ENCODE results near the gene MAOA.
A peak's percentile ranks its signal among the peaks of the same experiment; 100 is the strongest.
"Not testable (repeated sequence)": the region's sequence is repeated elsewhere in the genome, so short reads cannot be mapped to it uniquely, and the experiment has no call there.

The MAOA gene

GRCh38 chrX:43718546-43718945, 62.4 kb downstream of the MAOA start:
- DNase-seq: no peak

- DNase-seq: no peak
Observed at GRCh38 chrX:43718956-43719355, 62.9 kb downstream of the MAOA start.

- DNase-seq: no peak
Observed at GRCh38 chrX:43720082-43720481, 64.0 kb downstream of the MAOA start.

- no peak for DNase-seq
Observed at GRCh38 chrX:43720961-43721360, 64.9 kb downstream of the MAOA start.

DNA sequence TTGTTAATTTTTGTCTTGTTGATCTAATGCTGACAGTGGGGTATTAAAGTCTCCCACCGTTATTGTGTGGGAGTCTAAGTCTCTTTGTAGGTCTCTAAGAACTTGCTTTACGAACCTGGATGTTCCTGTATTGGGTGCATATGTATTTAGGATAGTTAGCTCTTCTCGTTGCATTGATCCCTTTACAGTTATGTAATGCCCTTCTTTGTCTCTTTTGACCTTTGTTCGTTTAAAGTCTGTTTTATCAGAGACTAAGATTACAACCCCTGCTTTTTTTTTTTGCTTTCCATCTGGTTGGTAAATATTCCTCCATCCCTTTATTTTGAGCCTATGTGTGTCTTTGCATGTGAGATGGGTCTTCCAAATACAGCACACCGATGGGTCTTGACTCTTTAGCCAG, 69.1 kb downstream of the MAOA start:
- not testable (repeated sequence) for DNase-seq

DNA sequence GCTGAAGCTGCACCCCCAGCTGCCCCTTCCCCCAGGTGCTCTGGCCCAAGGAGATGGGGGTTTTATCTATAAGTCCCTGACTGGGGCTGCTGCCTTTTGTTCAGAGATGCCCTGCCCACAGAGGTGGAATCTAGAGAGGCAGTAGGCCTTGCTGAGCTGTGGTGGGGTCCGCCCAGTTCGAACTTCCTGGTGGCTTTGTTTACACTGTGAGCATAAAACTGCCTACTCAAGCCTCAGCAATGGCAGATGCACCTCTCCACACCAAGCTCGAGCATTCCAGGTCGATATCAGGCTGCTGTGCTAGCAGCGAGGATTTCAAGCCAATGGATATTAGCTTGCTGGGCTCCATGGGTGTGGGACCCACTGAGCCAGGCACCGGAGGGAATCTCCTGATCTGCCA, 71.2 kb downstream of the MAOA start:
- not testable (repeated sequence) for DNase-seq

DNA sequence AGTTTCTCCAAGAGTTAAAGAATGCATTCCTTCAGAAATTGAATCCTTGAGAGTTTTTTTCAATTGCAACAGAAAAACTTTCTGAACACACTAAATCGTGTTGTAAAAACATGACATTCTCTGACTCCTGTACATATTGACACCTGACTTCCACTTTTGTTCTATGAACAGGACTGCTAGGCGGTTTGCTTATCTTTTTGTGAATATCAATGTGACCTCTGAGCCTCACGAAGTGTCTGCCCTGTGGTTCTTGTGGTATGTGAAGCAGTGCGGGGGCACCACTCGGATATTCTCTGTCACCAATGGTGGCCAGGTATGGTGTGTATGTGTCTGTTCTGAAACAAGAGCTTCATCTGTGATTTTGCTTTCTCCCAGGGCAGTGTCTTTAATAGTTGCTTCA, 71.9 kb downstream of the MAOA start:
- no peak for DNase-seq

DNA sequence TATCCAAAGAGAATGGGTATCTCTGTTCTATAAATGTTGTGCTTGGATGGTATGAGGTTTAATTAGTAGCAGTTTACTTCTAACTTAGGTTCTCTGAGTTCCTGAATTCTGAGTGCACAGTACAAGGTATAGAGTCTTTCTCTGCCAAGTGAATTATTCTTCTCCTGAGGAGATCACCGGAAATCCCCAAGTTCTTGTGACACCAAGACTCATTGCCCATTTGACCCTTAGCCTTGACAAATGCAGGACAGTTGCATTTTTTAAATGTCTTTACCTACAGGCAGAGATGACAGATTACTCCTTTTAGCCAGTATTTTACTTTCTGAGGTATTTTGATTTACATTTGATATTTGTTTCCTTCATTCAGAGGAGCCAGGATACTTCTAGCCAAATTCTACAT, 72.9 kb downstream of the MAOA start:
- no peak for DNase-seq

- no peak for DNase-seq
Observed at GRCh38 chrX:43731086-43731485, 75.0 kb downstream of the MAOA start.

DNA sequence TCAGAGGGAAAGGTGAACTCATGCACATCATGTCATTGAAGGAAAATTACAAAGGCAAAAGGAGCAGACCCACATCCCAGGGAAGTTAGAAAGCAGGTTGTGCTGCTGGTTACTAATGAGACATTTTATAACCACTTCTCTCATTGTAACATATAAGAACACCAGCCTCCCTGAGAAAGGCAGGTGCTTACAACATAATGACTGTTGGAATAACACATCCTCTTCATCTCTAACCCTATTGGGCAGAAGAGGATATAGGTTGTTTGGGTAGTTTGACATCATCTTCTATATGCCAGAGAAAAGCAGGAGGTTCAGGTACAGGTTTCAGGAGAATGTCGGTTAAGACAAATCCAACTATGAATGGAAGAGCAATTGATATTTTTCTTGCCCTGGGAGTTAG, 77.6 kb downstream of the MAOA start:
- no peak for DNase-seq

GRCh38 chrX:43734444-43734843, 78.3 kb downstream of the MAOA start:
- no peak for DNase-seq

- no peak for DNase-seq
Observed at GRCh38 chrX:43735534-43735933, 79.4 kb downstream of the MAOA start.

- no peak for DNase-seq
Observed at GRCh38 chrX:43735957-43736356, 79.9 kb downstream of the MAOA start.

DNA sequence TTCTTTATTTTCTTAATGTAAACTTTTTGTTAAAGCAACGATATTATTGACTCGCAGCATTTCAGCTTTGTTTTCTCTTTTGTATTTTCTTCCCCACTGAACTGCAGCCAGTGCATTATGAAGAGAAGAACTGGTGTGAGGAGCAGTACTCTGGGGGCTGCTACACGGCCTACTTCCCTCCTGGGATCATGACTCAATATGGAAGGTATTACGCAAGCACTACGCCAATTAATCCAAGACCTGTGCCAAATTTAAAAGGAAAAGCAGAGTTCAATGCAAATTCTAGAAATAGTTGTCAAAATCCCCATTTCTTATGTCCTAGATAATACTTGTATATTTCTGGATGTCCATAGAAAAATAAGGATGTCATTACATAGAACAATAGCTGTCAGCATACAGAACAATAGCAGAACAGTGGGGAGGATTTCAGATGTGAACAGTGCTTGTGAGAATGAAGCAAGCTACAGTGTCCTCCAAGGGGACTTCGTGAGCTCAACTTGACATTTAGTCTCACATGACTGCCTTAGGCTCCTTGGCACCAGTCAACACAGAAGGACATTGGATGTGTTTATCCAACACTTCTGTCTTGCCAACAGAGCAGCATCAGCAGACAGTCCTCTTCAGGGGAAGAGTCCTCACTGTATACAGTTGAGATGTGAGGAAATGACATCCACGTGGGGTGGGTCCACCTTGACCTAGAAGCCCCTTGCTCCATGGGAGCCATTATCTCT, 85.9 kb downstream of the MAOA start:
- DNase-seq: no peak

DNA sequence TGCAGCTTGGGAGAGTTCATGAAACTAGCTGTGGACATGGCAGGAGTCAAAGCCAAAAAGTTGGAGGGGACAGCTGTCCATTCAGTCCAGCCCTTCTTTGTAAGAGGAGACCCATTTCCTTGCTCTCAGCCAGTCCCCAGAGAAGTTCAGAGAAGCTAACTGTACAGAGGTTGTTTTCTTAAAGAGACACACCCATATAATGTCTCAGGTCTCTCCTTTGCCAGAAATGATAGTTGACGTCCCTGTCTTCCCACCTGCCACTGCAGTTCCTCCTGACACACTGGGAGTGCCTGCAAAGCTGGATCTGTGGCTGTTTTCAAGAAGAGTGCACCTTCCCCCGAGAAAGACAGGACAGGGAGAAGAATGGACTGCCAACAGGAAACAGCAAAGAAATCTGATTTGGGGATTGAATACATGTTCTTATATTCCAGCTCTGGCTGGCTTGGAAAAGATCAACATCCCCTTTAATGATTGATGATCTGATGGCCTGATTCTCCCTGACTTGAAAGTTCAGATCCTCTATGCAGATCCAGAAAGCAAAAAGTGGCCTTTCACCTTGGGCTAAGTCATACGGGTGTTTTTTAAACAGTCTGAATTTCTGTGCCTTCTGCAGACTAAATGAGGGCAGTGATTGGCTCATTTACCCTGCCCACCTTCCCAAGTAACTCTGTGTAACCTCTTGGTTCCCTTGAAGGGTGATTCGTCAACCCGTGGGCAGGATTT, 87.2 kb downstream of the MAOA start:
- no peak for DNase-seq

DNA sequence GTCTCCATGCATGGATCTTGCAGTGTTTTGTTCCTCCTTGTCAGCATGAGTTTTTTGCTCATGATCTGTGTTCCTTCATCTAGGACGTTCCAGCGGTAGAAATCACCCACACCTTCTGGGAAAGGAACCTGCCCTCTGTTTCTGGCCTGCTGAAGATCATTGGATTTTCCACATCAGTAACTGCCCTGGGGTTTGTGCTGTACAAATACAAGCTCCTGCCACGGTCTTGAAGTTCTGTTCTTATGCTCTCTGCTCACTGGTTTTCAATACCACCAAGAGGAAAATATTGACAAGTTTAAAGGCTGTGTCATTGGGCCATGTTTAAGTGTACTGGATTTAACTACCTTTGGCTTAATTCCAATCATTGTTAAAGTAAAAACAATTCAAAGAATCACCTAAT, 88.2 kb downstream of the MAOA start:
- DNase-seq: no peak

GRCh38 chrX:43745938-43746721, 90.0 kb downstream of the MAOA start:
- DNase-seq: no peak

DNA sequence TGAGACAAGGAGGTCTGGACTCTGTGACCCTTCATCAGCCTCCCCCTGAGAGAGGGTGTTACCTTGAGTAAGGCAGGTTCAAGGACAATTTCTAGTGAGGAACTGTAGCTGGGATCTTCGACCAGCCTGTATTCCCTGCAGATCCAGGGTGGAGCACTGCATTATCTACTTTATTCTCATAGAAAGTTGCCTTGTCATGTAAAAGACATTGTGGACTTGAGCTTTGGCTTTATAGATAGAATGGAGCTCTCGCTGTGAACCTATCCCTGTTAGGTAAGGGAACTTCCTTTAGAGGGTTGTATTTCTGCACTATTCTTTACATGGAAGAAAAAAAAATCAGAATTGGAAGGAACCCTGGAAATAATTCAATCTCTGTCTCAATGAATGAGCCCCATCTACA, 91.4 kb downstream of the MAOA start:
- no peak for DNase-seq

DNA sequence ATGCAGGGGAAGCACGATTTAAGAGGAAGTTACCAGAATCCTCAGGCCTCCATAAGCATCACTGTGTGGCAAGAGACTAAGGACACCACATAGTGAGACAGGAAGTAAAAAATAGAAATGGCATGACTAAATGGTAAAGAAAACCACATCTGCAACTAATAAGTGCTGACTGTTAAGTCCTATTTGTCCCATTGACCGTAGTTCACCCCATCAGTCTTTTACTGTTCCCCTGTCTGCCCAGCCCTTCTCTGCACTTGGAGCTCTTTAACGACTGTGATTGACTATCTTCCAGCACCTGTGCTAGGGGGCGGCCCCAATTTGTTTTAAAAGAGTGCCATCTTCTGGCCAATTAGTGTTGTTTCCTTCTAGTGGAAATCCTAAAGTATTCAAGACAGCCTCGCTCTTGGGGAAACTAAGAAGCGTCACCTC, 94.2 kb downstream of the MAOA start:
- DNase-seq: peak in 7 of 14 donors; percentile 2 to 20 (median 5)

GRCh38 chrX:43753637-43754036, 97.5 kb downstream of the MAOA start:
- DNase-seq: no peak

DNA sequence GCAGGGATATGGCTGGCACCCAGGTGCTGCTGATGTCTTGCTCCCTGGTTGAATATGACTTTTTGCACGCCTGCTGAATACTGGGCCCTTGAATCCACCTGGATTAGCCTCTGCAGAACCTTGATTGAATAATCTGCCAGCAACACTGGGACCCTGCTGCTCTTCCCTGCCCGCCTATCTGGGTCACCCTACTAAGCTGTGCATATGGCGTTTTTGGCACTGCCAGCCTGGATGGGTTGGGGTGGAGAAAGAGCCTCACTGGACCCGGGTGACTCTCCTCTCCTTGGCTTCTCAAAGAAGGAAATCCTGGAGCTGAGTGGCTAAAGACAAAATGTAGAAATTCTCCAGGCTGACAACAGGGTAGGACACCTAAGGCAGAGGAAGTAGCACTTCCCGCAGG, 100.0 kb downstream of the MAOA start:
- DNase-seq: peak in 2 of 14 donors; percentile 1 to 75

- DNase-seq: no peak
Observed at GRCh38 chrX:43758044-43758443, 101.9 kb downstream of the MAOA start.

GRCh38 chrX:43785930-43786591, 130.0 kb downstream of the MAOA start:
- no peak for DNase-seq

Measured in C1 segment of cervical spinal cord (tissue), 14 donors.